Measurements from ENCODE around the gene HOXC9.

DNA sequence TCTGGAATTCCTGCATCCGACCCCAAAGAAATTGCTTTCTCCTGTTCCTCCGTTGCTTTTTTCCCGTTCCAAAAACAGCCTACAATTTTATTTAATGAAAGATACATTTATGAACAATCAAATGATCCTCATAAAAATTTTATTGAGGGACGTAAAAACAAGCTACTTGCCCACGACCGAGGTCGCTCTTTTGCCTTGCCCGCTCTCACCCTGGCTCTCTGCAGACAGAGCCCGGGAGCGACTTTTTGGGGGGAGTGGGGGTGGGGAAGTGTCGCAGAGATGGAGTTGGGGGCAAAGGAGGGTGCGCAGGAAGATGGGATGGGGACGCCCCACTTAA is 1.1 kb upstream of the HOXC9 start:
- TF ChIP-seq POLR2A (IDR thresholded peaks at IDR 0.05) (no peak), CTCF (IDR thresholded peaks at IDR 0.05) (no peak)
